HG03432 (cell line): ENCODE results near the gene GSAP.
"Not testable (repeated sequence)": the region's sequence is repeated elsewhere in the genome, so short reads cannot be mapped to it uniquely, and the experiment has no call there.

Source experiments
- ATAC-seq: cut with Tn5 transposase; IDR thresholded peaks from one replicate; pipeline ENCODE4 v1.9.1; 2021; ENCODE audit warnings: mild to moderate bottlenecking, moderate library complexity; ENCODE audit not compliant: unreplicated experiment

Gene GSAP

DNA sequence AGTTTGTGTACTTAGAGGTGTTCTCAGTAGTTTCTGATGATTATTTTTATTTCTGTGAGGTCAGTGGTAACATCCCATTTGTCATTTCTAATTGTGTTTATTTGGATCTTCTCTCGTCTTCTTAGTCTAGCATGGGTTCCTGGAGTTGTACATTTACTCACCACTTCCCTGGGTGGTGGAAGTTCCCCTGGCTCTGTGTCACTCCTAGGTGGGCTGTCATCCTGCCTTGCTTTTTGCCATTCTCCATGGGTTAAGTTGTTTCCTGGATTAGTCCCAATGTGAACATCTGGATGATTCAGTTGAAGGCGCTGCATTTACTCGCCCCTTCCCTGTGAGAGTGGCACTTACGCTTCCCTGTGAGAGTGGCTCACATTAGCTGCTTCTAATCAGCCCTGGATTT is 48.2 kb downstream of the GSAP start:
- no peak for ATAC-seq

DNA sequence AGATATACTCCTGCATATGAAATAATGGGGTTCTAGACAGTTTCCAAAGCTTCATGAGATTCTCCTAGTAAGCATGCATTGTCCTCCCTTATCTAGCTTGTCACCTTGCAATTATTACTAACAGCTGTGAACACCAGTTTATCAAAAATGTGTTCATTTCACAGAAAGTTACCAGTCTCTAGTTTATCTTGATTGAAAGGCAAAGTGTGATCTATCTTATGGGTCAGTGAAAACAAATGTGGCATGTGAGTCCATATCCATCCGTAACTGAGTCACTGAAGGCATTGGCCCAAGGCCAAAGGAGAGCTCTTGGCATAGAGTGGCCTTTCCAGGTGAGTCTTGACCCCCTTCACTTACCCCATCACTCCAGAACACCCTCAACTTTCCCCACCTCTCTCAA is 53.2 kb downstream of the GSAP start:
- no peak for ATAC-seq

DNA sequence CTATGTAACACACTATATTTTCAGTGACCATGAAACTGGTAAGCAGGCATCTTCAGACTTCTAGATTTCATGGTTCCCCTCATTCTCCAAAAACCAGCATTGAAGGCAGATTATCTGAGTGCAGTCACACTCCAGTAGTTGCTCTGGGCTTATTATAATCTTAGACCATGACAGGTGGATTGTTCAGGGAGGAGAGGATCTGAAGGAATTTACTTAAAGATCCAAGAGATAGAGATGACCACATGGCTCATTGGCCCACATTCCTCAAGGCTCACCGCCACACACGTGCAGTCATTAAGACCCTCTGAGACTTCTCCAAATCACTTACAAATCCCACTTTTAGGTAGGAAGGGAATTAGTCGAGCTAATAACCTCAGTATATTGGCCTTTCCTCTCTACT is 55.2 kb downstream of the GSAP start:
- ATAC-seq, result no peak

DNA sequence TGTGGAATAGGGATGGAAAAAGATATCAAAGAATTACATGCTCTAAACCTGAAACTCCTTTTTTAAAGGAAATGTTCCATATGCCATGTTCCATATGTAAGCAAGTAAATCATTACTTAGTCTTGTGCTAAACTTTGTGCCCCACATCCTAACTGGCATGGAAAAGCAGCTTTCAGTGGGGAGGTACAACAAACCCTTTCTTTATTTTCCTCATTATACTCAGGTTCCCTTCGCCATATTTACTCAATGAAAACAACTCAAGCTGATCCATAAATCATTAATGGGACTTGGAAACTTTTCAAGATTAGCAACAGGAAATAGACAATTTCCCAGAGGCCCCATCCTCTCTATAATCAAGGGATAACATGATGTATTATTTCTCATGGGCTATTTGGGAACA is 56.0 kb downstream of the GSAP start:
- no peak for ATAC-seq

DNA sequence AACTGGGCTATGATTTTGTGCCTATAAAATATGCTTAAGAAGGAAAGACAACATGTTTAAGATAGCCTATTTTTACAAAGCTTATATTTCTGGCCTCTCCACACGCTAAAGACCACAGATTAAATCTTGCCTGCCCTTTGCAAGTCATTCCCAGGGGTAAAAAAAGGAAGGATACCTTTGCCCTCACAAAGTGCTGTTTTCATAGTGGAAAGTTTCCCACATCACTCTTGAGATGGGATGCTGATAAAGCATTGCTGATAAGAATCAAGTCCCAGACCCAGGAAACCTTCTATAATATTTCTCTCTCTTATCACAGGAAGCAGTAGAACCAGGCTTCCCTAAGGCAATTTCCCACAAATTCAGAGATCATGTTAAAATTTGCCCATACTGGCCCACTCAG is 56.5 kb downstream of the GSAP start:
- ATAC-seq, result no peak

DNA sequence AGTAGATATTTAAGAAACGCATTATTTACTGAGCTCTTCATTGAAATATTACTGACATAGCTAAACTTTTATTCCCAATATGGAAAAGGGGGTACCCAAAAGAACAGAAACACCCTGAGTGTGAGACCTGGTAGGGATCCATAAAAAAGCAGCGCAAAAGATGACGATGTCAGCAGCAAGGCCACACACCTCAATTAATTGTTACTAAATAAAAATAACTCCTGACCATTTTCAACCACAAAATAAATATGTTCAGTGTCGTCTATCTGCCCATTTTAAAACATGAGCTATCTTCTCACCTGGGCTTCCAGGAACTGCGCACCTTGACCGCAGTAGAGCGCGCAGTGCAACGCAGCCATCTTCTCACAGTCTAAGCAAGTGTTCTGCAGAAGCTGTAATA is 61.2 kb downstream of the GSAP start:
- ATAC-seq, result no peak

DNA sequence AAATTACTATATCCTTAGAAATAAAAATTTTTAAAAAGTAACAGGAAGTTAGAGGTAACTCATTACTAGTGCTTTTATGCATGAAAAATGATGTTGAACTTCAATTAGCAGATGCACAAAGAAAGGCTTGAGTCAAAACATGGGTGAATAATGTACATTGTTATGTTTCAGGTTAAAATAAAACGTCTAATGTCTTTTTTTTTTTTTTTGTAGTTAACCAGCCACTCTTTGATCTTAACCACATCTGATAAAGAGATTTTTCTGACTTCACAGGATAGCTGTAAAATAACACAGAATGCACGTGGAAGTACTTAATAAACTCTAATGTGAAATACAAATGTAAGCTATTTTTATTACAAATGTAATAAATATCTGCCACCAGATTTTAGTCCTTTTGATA is 61.7 kb downstream of the GSAP start:
- ATAC-seq, result no peak

DNA sequence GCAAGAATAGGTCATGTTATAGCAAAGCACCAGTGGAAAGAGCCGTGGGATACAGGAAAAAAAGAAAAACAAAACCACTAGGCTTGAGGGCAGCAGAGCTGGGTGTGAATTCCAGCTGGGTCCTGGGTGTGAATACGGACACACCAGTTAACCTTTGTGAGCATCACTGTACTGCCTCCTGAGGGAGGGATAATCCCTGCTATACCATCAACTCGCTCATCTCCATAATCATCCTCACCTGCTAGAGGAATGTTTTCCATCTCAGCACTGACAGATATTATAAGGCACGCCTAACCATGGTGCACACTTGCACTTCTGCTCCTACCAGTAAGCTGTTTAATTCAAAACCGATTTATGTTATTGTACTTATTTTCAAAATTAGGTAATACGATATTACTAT is 62.2 kb downstream of the GSAP start:
- no peak for ATAC-seq

GRCh38 chr7:77353407-77353721 is 62.8 kb downstream of the GSAP start:
- ATAC-seq, result no peak

GRCh38 chr7:77352665-77353406 is 63.3 kb downstream of the GSAP start:
- peak; percentile 33 for ATAC-seq

DNA sequence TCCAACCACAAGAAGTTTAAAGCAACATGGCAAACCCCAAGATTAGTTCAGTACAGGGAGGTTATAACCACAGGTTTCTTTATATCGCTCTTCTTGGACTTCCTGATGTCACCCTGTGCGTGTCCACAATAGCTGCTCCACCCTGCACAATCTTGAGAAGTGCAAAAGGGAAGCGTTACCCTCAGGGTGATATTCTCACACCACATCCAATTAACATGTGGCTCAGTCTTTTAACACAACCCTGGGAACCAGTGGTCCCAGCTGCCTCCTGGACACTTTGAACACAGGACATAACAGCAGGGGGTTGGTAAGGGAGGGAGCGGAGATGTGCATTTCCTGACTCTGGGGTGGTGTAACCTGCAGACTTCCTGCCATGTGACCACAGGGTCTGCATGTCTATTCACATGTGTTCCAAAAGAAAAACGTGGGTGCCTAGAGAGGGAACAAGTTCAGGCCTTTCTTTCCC is 64.6 kb downstream of the GSAP start:
- ATAC-seq, result peak; percentile 95

DNA sequence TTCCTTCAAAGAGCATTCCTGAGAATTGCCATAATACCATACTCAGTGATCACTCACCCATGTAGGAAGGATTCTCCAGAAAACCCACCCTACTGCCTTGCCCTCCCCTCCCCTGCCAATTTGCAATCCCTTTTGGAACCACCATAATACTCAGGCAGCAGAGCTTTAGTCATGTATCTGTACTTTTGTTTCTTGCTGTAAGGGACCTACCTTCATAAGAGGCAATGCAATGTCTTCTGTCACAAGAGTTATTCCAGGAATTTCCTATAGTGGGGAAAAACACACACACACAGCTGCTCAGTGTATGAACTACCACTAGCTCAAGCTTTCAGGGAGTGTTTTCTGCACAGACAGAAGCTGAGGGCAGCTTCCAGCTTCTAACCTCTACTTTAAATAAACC is 67.0 kb downstream of the GSAP start:
- ATAC-seq, result no peak

DNA sequence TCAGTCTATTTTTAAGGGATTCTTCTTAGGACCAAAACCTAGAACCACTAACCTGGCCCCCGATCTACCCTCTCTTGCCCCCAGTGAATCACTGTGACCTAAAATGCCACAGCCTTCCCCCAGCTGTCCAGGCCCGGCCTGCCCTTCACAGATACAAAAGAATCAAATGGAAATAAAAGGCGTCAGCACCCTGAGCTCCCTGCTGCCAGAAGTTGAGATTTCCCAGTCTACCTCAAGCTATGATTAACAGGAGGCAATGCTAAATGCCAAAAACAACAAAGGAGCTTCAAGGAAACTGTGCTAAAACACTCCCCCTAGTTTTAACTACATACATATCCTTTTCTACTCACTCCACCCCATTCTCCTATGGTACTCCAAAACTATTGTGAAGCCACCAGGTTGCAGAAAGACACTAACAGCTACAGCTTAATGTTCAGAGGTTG is 67.8 kb downstream of the GSAP start:
- ATAC-seq, result no peak

- no peak for ATAC-seq
These were observed 69.7 kb downstream of the GSAP start for GRCh38 chr7:77346441-77346840.

- not testable (repeated sequence) for ATAC-seq
These were observed 70.7 kb downstream of the GSAP start for GRCh38 chr7:77345426-77345825.

DNA sequence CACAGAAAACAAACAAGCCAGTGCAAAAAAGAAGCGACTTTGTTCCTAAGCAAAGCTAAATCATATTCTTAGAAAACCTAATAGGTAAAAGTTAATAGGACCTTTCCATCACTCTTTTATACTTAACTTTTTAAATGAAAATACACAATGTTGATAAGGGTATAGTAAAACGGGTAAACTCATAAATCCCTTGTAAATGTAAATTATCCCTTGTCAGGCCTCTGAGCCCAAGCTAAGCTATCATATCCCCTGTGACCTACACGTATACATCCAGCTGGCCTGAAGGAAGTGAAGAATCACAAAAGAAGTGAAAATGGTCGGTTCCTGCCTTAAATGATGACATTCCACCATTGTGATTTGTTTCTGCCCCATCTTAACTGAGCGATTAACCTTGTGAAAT is 76.4 kb downstream of the GSAP start:
- ATAC-seq, result no peak

DNA sequence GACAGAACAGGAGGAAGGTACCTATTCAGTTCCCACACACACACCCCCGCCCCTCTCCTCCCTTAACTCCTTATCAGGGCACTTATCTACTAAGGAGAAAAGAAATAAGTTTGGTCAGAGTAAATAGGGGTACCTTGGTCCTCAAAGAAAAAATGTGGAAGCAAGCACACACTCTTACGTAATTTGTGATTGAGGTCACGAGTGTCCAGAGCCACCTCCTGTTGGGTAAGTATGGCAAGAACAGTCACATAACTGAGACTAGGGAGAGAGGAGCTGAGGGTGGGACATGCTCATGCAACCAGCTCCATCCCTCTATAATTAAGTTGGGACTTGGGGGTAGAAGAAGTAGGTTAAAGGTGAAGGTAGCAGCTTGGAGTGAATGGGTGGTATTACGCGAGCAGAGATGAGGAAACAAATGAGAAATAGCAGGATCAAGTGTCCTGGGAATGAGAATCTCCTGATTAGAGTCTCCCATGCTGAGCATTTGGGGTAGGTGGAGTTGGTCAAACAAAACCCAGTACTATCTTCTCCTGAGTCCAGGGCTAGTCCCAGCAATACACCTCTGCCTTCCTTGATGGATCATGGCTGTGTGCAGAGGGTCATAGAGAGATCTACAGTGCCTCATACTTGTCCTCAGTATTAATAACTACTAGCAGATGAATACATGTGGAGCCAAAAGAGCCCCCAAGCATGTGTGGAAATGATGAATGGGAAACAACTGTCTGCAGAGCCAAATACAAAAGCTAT is 77.1 kb downstream of the GSAP start:
- ATAC-seq, result no peak

- ATAC-seq, result no peak
These were observed 77.9 kb downstream of the GSAP start for GRCh38 chr7:77338260-77338659.

DNA sequence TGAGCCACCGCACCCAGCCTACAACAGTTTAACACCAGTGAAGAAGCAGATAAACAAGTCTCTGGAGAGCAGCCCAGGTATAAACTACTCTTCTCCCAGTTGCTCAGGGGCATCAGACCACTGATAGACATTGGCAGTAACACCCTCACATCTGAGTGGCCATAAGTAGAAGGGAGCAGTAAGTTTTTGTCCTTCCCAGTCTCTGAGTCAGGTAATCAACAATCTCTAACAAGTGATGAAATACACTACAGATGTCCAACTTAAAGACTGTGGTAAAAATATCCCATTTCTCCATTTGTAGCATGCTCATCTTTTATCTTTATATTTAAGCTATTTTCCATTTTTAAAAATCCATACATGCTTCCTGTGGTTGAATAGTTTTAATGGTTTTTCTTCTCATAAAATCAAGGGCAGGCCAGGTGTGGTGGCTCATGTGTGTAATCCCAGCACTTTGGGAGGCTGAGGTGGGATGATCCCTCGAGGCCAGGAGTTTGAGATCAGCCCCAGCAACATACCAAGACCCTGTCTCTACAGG is 78.6 kb downstream of the GSAP start:
- no peak for ATAC-seq

DNA sequence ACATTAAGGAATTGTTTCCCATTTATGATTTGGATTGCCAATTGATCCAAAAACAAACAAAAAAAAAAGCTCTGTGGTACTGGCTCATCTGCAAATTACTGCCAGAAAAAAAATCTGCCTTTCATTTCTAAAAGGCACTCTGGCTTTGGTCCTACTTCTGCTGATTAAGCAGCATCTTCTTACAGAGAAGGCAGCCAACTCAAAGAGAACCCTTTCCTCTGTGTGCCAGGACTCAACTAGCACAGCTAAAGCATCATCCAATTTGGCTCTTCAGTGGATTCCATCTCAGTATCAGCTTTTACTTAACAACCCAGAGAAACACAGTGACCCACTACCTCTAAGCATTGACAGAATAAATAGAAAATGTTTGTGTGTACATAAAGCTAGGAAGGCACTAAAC is 80.6 kb downstream of the GSAP start:
- ATAC-seq, result no peak

GRCh38 chr7:77334039-77334438 is 82.1 kb downstream of the GSAP start:
- not testable (repeated sequence) for ATAC-seq
